ENCODE results near the gene CDON.

CDON gene

GRCh38 chr11:125941619-125942611, 120.8 kb downstream of the CDON start:
- peak; percentile 75 for DNase-seq

- no peak for DNase-seq
These were observed 121.4 kb downstream of the CDON start for GRCh38 chr11:125941267-125941618.

DNA sequence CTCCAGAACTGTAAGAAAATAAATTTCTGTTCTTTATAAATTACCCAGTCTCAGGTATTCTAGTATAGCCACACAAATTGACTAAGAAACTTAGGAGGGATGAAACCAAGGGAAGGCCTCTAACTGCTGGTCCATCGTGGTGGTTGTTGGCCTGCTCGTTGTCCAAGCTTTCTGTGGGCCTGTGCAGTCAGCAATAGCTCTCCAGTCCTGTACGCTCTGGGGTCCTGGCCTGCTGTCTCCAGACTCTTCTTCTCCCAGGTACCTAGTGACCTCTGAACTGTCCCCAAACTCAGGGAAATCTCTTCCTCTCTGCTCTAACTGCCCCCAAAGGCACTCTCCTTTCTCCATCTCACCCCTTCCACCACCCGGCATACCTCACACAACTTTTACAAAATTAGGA, 122.5 kb downstream of the CDON start:
- DNase-seq: no peak

GRCh38 chr11:125939081-125939521, 123.6 kb downstream of the CDON start:
- DNase-seq: peak; percentile 8

DNA sequence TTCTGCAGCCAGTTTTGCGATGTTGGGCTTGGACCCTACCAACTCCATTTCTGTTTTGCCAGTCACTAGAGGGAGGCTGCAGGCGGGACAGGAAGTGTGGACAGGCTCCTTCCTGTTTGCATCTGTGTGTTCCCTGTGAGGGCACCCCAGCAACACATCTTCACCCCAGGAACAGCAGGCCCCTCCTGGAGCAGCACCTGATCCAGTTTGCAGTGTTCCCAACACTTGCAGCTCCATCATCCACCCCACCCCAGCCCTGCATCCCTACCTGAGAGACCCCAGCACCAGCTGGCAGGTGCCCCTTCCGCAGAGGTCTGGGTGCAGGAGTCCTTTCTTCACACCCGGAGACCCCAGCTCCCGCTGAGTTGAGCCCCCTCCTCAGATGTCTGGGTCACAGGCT, 124.2 kb downstream of the CDON start:
- DNase-seq: peak; percentile 19

- DNase-seq: peak; percentile 14
These were observed 127.0 kb downstream of the CDON start for GRCh38 chr11:125935618-125936199.

DNA sequence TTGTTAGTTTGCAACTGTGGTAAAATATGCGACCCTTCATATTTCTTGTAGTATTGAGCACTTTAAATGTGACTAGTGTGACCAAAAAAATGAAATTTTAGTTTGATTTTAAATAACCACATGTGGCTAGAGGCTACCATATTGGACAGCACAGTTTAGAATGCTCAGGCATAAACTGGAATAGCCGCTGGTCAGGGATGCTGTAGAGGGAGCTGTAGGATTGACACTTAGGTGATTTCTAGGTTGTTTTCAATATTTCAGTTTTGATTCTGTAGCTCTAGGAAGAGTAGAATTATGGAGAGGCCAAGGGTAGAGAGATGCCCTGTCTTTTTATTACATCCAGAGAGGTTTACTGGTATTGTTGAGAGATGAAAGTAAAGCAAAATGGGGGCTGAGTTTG, 127.6 kb downstream of the CDON start:
- DNase-seq: no peak

- no peak for DNase-seq
These were observed 128.2 kb downstream of the CDON start for GRCh38 chr11:125934473-125934872.

DNA sequence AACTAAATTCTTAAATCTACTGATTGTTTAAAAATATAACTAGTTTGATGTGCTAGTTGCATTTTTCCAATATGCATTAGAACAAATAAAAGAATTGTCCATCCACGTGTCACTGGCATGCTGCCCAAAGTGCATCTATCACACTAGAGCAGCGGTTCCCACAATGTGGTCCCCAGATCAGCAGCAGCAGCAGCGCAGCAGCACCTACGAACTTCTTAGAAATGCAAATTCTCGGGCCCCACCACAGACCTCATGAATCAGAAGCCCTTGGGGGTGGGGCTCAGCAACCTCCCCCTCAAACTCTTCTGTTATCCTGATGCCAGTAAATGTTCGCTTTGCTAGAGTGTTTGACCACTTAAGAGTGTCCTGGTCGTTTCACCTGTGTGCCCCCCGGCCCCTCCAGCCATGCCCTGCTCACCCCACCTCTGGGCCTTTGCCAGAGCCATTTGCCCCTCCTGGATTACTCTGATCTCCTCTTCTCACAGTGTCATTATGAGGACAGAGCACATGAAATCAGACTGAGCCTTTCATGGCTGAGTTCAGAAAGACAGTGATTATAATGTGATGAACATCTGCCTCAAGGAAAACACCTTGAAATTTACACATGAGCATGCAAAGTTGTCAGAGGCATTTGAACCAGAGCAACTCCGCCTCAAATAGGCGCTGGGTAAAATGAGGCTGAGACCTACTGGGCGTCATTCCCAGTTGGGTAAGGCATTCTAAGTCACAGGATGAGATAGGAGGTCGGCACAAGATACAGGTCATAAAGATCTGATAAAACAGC, 129.4 kb downstream of the CDON start:
- DNase-seq: peak; percentile 65

- peak; percentile 3 for DNase-seq
These were observed 130.4 kb downstream of the CDON start for GRCh38 chr11:125932301-125932700.

DNA sequence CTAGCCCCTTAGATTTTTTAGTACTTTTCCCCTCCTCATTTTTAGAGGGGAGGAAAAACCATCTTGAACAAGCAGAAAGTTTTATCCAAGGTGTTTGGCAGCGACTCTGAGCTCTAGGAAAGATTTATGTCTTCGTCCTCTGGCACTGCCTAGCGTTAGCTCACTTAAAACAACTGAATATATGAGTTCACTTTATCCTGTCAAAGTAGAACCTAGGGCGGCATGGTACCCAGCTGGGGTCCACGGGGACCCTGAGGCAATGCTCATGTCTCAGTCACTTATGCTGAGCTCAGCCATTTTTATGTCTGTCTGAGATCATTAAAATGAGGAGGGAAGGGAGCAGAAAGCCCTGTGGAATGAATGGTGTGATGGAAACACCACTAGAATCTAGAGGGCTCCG, 131.0 kb downstream of the CDON start:
- DNase-seq: no peak

DNA sequence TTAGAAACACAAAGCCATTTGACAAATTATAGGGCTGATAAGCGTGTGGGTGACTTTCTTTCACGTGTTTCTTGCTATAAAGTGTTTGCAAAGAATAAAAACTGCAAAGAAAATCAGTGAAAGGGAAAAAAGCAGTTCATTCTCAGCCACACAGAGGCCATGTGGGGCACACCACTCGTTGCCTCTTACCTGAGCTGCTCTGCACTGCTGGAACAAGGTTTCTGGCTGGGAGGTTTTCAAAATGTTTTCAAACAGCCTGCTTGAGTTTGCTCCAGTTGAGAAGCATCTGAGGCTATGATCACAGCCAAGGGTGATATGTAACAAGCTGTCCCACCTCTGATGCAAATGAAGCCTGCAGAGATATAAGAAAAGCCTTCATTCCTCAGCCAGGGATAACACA, 131.6 kb downstream of the CDON start:
- no peak for DNase-seq

DNA sequence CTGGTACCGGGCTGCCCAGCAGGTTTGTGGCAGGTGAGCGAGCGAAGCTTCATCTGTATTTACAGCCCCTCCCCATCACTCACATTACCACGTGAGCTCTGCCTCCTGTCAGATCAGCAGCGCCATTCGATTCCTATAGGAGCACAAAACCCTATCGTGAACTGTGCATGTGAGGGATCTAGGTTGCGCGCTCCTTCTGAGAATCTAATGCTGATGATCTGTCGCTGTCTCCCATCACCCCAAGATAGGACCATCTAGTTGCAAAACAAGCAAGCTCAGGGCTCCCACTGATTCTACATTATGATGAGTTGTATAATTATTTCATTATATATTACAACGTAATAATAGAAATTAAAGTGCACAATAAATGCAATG, 132.6 kb downstream of the CDON start:
- DNase-seq: no peak

DNA sequence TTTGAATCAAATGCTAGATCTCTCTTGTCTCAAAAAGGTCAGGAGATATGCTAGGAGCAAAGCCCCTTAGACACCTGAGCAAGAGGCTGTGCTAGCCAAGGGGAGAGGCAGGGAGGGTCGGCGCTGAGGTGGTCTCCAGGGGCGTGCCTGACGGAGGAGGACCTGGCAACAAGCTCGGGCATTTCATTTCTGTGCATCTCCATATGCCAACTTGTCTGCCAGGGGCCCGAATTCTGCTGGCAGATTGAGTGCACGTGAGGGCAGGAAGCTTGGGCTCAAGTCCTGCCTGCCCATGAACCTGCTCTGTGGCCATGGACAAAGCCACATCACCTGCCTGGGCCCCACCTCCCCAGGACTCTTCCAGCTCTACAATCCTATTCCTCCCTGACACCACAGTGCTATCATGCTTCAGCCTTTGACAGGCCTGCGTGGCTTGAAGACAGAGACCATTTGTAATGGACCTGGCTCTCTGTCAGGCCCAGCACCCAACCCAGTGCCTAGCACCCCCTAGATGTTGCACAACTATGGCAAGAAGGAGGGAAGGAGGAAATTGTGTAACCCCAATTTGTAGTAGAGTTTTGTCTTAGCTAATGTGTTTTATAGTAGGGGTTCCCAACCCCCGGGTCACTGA, 133.1 kb downstream of the CDON start:
- DNase-seq: no peak

GRCh38 chr11:125926682-125927081, 136.0 kb downstream of the CDON start:
- DNase-seq: no peak

GRCh38 chr11:125925804-125926203, 136.9 kb downstream of the CDON start:
- DNase-seq: no peak

DNA sequence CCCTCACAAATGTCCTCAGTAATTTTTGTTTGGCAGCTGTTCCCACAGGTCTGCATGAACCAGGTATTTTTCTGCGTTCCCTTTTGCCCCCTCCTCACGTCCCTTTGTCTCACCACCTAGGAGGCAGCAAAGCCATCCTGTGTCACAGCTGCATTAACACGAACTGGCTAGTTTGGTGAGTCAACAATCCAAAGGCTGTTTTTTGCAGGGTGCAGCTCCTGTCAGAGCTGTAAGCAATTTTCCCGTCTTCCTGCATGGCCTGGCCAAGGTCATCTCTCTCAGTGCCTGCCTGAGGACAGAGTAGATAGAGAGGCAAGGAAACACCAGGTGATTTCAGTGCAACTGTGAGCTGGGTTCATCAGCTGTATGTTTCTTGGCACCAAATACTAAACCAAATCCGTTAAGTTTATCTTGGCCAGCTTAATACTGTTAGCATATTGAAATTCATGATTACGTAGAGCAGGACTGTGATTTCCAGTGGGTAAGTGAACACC, 137.4 kb downstream of the CDON start:
- no peak for DNase-seq

DNA sequence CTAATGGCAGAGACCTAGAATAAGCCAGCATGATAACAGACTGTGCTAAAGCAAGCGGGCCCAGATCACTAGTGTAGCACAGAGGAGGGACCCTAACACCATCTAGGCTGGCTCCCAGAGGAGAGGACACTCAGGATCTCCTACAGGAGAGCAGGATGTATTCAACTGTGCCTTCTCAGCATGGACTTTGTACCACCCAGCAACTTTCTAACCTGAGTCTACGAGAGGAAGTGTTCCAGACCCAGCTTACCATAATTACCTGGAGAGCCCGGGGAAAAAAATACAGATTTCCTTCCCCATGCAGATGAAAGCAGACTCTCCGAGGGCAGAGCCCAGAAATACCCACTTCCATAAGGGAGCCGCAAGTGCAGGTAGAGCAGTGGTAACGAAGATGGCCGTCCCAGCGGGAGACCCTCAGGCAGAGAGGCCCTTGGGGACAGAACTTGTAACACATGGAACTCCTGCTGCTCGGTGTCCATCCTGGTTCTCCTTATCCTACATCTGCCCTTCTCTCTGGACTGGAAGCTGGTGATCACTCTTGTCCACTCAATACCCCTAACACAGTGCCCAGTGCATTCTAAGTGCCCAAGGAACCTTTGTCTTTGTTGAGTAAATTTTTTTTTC, 138.2 kb downstream of the CDON start:
- no peak for DNase-seq

GRCh38 chr11:125923633-125924032, 139.0 kb downstream of the CDON start:
- DNase-seq: no peak

DNA sequence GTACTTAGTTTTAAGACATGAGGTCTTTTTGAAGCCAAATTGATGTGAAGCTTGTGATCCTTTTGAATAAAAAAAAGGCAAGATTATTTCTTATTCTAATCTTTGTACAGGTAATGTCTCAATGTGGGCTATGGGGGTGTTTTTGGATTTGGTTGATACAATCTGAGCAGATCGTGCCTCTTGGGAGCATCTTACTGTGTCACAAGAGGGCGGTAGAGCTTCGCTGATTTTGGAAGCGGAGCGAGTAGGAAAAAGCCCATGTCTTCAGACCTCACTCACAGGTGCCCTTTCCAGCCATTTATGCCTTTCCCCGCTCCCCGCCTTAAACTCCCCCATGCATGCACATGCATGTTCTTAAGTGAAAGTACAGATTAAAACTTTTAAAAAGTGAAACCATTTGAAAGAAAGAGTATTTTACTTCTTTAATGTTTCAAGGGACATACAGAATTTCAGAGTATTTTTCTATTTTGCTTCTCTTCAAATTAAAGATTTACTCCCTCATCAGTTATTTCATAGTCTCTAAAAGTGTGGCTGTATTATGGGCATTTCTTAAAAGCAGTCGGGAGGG, 139.6 kb downstream of the CDON start:
- DNase-seq: peak; percentile 71

- no peak for DNase-seq
These were observed 140.5 kb downstream of the CDON start for GRCh38 chr11:125922156-125922555.

- DNase-seq: no peak
These were observed 141.6 kb downstream of the CDON start for GRCh38 chr11:125921042-125921441.

Measured in stimulated activated CD8-positive, alpha-beta memory T cell treated with anti-CD3 and anti-CD28 coated beads, Interleukin-4, amount 100 ng/mL, for 48 hours (primary cell).